Stimulated activated CD4-positive, alpha-beta T cell treated with anti-CD3 and anti-CD28 coated beads, Interleukin-1b, Interleukin-23, amount 100 ng/mL, for 4 hours (primary cell): Measurements from ENCODE around the gene MTHFS.
"Not testable (repeated sequence)": the region's sequence is repeated elsewhere in the genome, so short reads cannot be mapped to it uniquely, and the experiment has no call there.

Source experiments
- DNase-seq, 2 donors: peaks; one replicate each; pipeline ENCODE4 v3.0.0-alpha.2; 2020; ENCODE audit warnings: low read depth in 2 of 2

Gene MTHFS

DNA sequence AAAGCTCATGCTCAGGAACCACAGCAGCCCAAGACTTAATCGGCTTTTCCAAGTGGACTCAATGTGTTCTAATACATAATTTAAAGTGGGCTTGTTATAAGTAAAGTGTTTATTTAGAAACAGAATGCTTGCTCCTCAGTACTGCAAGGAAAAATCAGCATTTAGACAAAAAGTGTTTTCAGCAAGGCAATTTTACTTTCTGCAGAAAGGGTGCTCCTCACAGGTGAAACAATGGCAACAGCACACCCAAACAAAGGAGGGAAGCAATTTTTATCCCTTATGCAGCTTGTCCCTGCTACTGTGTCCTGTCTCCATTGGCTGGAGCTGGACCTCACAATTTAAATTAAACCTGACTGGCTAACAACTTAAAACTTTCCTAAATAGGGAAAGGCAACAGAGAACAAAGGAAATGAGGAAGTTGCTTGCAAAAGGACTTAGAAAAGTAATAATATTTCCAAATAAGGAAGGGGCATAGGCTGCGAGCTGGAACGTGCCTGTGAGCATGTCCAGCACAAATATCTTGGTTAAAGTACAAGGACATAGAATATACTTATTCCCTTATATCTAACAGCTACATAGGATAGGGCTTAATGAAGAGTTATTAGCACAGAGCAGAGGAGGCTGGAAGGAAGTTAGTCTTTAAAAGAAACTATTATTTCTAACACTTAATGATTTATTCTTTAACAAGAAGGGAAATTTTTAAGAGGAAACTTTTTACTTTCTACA is 19.1 kb upstream of the MTHFS start:
- not testable (repeated sequence) for DNase-seq

DNA sequence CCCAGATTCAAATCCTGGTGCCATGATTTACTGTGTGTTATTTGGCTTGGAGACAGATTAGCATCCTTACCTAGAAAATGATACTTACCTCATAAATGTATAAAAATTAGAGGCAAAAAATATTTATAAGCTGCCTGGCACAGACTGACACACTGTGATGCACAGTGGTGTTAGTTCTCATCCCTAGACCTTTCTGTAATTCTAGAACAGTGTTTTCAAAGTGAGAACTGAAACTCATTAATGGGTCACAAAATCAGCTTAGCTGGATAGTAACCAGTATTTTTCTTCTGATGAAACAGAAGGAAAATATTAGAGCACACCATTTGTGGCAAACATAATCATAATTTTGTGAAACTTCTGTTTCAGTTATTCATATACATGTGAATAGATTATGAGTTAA is 17.9 kb upstream of the MTHFS start:
- no peak for DNase-seq

DNA sequence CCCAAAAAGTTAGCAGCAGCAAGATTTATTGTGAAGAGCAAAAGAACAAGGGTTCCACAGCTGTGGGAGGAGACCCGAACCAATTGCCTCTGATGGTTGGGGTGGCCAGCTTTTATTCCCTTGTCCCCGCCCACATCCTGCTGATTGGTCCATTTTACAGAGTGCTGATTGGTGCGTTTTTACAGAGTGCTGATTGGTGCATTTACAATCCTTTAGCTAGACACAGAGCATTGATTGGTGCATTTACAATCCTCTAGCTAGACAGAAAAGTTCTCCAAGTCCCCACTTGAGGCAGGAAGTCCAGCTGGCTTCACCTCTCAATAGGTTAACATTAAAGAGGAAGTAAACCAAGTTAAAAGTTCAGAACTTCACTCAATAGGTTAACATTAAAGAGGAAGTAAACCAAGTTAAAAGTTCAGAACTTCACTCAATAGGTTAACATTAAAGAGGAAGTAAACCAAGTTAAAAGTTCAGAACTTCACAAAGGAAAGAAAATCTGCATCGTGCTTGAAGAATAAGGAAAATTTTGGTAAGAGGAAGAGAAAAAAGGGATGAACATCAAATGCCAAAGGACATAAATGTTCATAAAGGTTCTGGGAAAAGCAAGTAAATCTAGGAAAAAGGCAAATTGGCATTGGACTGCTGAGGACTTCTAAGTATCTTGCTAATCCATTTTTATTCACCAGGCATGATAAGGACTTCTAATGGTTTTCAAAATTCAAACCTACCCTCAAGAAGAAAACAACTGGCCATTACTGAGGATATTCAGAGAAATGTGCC is 12.9 kb upstream of the MTHFS start:
- not testable (repeated sequence) for DNase-seq

DNA sequence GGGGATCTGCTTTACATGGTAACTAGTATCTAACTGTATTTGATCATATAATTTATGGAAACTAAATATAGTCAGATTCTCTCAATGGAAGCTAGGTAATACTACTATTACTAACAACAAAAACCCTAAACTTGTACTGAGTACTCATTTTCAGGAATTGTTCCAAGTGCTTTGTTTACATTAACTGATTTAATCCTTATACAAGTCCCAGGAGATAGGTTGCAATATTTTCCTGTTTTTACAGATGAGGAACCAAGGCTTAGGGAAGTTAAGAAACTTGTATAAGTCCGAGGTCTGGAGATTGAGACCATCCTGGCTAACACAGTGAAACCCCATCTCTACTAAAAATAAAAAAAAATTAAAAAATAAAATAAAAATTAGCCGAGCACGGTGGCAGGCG is 7.5 kb upstream of the MTHFS start:
- DNase-seq, result no peak

DNA sequence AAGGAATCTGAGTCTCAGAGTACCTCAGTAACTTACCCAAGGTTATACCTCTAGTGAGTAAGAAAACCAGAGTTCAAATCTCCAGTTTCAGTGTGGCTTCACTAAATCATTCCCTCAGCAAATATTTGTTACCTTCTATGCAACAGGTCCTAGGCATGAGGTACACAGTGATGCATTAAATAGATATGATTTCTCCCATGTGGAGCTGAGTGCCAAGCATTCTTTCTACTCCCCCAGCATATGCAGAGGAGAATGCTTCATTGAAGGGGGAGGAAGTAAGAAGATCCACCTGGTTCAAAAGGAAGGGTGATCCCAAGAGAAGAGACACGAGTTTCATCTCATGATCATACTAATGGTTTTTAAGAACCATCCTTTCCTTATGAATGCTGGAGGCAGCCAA is 6.8 kb upstream of the MTHFS start:
- no peak for DNase-seq

DNA sequence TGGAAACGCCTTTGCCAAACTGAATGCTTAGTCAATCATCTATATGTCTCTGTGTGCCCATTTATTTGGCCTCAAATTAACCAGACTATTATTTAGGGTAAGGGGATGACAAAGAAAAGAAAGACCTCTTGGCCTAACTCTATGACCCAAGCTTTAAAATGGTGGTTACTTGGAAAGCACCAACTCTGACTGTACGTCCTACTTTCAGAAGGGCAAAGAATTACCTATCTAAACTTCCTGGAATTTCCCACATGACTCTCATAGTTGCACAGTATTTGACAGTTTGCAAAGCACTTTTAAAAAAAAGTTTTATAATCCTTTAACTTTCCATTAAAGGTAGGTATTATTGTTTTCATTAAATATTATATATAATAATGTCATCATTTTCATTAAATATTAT is 6.3 kb upstream of the MTHFS start:
- DNase-seq, result no peak

DNA sequence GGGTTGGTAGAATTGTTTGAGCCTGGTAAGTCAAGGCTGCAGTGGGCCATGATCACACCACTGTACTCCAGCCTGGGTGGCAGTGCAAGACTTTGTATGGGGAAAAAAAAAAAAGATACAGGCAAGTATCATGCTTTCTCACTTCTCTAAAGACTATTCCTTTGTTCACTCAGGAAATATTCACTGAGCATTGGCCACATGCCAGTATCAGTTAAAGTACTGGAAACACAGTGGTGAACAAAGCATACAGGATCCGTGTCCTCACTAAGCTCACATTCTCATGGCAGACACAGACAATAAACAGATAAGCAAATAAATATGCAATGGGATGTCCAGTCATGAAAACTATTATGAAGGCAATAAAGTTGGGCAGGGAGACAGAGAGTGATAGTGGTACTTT is 5.1 kb upstream of the MTHFS start:
- no peak for DNase-seq

DNA sequence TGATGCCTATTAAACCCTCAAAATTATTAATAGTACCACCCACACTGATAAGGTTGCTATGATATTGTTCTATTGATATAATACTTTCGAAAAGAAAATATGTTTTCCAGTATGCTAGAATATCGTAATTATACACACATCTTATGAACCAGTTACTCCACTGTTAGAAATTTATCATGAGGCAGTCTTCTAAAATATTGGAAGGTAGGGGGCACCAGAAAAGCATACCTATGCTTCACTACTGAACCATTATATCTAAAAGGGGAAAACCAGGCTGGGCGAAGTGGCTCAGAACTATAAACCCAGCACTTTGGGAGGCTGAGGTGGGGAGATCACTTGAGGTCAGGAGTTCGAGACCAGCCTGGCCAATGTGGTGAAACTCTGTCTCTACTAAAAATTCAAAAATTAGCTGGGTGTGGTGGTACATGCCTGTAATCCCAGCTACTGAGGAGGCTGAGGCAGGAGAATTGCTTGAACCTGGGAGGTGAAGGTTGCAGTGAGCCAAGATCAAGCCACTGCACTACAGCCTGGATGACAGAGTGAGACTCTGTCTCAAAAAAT is 4.1 kb upstream of the MTHFS start:
- not testable (repeated sequence) for DNase-seq

DNA sequence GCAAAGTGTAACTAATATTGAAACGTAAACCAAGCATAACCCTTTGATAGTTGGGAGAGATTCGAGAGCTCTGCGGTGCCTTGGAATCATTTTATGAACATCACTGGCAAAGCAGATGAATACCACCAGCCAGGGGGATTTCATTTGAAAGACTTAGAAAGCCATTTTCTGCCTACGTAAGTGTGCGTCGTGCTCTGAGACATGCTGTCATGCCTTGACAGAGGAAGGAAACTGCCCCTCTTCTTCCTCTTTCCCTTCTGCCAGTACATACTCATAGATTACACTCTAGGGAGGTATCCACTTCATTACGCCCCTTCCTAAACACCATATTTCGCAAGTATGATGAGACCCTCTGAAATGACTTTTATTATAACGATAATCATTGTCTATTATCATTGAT is 3.3 kb upstream of the MTHFS start:
- DNase-seq, result no peak

DNA sequence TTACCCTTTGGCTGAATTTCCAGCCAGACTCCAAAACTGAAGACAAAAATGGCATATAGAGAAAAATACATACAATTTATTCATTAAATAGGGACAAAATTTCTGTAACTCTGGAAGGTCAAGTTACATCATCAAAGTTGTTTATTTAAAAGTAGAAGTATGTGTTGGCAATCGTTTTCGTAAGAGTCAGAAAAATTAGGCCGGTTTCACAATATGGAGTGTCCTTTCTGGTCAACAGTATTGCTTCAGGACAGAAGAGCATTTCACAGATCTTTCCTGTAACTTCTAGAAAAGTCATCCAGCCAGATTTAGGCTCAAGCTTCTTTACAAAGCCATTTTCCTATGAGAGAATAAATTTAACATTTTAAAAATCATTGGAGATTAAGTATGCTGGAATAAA is 2.0 kb upstream of the MTHFS start:
- DNase-seq, result not testable (repeated sequence)

DNA sequence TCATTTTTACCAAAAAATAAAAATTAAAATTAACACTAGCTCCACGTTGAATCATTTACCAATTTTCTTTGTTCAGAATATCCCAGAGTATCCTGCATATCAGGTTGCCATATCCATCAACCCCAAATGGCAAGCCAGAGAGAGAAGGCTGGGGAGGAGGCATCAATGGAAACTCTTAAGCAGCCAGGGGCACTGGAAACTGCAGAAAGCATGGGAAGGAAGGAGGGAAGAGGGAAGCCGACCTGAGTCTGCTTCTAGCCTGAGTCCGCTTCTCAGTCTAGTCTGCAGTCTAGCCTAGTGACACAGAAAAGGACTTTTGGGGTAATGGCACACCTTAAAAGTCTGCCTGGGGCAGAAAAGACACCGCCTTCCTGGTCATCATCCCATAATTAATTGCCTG is 1.6 kb upstream of the MTHFS start:
- no peak for DNase-seq

DNA sequence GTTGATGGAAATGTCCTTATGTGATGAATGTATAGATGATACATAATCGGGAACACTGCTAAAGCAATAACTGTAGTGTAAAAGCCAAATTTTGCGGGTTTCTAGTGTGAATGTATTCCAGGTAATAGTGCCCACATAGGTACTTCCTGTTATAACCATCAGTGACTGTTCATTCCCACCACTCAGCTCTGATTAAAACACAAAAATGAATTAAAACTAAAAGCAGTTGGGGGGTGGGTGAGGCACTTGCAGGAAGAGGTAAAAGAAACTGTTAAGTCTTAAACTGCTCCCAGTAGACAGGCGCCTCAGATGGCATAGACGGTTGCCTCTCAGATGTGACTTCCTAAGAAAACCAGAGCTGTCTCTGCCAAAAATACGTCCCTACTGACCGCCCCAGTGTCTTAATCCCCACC is 893 bp upstream of the MTHFS start:
- no peak for DNase-seq

DNA sequence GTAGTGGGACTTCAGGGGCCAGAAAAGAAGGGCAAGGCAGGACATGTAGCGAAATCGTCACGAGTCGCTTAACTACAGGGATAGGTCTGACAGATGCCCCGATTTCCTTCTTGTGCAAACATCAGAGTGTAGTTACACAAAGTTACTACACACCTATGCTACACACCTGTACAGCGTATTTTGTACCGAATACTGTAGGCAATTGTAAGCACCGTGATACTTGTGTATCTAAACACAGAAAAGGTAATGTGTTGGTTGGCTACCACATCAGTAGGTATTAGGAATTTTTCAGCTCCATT is 515 bp upstream of the MTHFS start:
- DNase-seq, result no peak

DNA sequence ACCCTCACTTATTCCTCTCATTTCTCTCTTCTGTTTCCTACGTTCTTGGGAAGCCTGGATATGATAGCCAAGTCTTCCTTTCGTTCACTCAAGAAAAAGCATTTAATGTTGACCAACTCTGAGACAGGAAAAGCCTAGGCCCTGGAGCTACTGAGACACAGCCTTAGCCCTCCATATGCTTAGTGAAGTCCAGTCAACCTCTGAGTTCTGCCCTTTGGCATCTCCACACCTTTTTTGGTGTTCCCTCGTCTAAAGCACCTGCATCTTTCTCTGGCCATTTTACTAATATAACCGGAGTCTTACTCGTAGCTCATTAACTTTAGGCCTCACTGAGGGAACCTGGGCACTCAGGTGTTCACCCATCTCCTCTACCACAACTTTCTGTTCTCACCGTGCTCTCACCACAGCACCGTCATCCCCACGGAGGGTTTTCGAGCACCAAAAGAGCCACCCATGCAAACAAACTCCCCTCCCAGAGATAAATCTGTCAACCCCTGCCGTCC is 632 bp downstream of the MTHFS start:
- DNase-seq, result peak in 1 of 2 donors; percentile 30

DNA sequence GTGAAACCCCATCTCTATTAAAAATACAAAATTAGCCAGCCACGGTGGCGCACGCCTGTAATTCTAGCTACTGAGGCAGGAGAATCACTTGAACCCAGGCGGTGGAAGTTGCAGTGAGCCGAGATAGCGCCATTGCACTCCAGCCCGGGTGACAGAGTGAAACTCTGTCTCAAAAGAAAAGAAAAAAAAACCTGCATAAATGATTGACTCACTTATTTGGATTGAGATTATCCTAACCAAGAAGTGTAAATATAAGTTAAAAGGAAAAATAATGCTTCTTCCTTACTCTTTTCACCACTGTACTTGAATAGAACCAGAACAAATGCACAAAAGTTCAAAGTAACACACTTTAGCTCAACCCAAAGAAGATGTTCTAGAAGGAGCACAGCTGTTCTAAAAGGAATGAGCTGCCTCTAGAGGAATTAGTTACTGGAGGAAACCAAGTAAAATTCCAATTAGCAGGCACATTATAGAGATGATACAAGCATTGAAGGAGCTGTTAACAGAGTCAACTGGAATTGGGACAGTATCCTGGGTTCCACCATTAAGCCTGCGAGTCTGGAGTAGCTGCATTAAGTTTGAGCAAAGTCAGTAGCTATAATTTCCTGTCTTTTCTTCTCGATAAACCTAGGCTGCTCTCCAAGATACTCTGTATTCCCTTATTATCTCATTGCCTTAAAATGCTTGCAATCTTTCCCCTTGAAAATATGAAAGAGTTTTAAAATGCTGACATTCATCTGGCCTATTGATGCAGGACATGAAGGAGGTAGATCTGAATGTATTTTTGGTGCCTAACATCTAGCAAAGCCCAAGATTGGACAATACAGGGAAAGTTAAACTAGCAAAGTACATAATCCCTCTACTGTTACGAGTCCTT is 9.5 kb downstream of the MTHFS start:
- DNase-seq, result no peak

DNA sequence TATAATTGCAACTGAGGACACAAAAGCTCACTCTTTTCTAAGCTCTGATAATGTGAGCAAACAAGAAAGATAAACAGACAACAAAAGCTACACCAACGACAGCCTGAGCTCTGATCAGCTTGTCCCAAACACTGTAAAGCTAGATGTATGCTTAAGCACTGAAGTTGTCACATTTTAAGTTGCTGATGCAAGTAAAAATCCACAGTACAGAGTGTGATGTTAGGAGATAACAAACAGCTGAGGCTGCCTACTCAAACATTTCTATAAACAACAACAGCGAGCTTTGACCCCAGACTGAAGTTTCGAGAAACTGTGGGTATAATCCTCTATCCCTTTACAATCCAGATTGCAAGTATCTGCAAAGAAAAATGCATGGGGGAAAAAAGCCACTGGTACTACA is 10.7 kb downstream of the MTHFS start:
- no peak for DNase-seq

DNA sequence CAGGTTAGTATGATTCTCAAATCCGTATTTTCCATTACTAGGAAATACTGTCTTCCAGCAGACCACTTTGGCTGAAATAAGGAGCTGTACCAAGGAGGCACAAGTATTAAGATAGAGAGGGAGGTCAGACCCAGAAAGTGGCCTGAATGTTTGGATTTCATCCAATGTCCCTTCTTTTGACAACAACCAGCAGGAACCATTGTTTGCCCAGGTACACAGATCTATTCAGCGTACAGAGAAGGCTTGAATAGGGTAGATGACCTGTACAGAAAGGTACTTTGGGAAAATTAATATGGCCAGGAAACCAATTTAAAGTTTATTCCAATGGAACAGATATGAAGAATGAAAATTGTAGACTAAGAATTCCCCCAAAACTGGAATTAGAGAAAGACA is 12.6 kb downstream of the MTHFS start:
- DNase-seq, result no peak

DNA sequence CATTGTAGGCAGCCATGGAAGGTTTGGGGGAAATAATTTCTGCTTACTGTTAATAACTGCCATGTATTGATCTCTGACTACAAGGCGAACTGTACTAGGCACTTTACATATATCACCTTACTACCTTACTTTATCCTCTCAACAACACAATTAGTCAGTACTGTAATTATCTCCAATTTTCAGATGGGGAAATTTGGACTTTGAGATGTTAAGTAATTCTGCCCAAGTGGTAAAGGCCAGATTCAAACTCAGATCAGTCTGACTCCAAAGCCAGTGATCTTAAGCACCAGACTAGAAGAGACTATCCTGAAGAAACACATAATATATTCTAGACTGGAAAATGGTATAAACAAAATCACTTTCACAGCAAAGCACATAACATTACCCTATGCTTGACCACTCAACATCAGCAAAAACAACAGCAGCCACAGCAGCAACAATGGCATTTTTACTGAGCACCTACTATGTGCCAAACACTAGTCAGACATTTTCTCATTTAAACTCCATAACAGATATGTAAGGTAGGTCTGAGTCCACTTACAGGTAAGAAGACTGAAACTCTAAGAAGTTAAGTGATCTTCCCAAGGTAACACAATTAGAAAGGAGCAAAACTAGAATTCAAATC is 13.1 kb downstream of the MTHFS start:
- DNase-seq, result no peak

DNA sequence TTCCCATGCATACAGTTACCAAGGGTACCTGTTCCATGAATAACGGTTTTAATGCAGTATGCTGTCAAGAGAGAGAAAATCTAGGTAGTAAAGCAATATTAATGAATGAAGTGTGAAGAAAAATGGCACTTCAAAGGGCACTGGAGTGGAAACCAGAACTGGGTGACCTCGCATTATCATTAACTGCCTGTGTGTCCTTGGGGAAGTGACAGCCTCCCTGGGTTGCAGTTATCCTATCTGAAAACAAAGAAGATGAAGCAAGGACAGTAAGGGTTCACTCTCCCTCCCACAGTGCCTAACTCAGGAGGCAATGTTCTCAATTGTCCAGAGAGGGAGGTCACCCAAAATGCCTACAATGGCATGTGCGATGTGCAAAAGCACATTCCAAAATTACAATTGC is 15.1 kb downstream of the MTHFS start:
- DNase-seq, result no peak

DNA sequence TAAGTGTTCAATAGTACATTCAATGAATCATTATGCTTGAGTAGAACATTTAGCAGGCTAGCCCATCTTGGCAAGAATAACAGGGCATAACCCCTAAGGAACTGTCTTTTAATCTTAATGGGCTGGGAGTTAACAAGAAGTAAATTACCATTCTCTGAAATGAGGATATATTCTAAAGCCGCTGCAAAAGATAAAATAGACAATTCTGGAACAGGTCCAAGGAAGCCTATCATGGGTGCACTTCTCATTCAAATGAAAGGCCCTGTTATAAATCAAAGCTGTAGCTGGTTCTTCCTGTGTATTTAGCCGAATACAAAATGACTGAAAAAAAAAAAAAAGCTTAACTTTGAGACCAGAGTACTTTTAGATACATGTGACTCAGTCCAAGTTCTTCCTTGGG is 15.6 kb downstream of the MTHFS start:
- DNase-seq, result no peak

DNA sequence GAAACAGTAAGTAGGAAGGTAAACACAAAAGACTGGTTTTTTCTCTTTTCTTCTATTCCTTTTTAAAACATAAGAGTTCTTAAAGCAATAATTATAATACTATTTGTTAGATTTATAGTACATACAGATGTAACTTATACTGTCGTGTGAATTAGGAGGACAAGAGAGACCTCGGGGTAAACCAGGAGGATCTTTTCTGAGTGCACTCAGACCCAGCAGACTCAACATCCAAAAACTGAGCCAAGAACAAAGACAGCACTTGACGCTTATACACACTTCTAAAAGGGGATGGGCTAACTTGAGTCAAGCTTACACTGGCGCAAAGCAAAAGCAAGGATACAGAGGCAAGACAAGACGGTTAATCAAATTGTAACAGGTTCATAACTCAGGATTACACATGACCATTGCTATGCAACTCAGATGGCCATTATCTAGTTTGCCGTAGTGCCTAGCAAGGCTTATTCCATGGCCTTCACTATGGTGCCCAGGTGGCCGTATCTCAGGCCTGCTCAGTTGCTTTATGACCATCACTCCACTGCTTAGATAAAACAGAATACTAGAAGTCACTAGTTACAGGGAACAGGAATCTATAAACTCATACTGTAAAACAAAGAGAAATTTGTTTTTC is 18.6 kb downstream of the MTHFS start:
- no peak for DNase-seq
